GM18498 (cell line): ENCODE data around the gene AMPH.
"Not testable (repeated sequence)": the region's sequence is repeated elsewhere in the genome, so short reads cannot be mapped to it uniquely, and the experiment has no call there.

Source experiments
- ATAC-seq: cut with Tn5 transposase; IDR thresholded peaks from one replicate; pipeline ENCODE4 v1.9.1; 2021; ENCODE audit warnings: mild to moderate bottlenecking, moderate library complexity; ENCODE audit not compliant: unreplicated experiment

AMPH gene

DNA sequence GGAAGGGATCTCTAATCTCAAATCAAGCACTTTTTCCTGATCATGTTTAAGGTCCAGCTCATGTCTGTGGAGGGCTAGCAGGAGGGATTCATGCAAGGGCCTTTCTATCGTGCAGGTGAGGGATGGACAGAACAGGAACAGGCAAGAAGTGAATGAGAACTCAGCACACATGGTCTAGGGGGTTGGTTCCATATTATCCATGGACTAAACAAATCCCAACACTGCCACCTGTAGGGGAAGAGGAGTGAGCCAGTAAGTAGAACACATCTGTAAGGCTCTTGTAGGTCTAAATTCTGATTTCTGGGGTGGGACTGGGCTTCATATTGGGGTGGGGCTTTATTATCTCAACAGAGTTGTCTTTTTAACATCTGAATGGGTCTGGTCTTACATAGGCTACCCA is 219.8 kb downstream of the AMPH start:
- ATAC-seq: no peak

- no peak for ATAC-seq
Observed at GRCh38 chr7:38410056-38410455, 221.1 kb downstream of the AMPH start.

GRCh38 chr7:38409531-38409930 is 221.6 kb downstream of the AMPH start:
- ATAC-seq: no peak

DNA sequence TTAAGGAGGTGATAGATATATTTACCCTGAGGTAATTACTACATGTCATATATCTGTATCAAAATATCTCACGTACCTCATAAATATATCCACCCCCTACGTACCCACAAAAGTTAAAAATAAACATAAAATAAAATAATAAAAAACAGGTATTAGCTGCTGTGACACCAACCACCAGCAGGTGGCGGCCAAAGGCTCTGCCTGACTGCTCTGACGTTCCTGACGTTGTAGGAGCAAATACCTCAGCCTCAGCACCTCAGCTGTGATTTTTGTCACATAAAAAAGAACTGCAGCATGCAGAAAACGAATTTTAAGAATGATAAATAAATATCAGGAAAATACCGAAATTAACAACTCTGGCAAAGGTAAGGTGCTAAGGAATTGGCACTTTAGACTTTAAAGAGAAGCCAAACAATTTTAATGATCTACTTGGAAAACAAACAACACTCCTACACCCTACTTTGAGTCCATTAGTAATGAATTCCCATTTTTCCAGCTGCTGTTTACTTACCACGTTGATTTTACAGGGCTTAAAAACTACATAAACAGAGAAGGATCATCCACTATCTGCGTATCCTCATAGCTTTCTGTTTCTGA is 232.3 kb downstream of the AMPH start:
- peak; percentile 72 for ATAC-seq

DNA sequence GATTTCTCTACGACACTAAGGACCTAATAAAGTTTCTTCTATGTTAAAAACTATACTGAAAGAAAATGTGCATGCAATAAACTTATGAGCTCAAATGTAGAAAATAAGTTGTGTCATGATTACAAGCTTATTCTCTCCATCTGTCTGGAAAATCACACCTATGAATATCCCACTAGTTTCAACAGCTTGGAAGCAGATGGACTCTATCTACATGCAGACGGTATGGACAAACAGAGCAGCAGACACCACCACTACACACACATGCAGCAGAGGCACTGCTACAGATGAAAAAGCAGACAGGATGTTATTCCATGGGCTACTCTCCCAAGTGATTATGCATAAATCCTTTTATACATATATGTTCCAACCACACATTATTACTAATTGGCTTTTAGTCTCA is 234.3 kb downstream of the AMPH start:
- no peak for ATAC-seq

GRCh38 chr7:38395921-38396552 is 235.1 kb downstream of the AMPH start:
- ATAC-seq: not testable (repeated sequence)

DNA sequence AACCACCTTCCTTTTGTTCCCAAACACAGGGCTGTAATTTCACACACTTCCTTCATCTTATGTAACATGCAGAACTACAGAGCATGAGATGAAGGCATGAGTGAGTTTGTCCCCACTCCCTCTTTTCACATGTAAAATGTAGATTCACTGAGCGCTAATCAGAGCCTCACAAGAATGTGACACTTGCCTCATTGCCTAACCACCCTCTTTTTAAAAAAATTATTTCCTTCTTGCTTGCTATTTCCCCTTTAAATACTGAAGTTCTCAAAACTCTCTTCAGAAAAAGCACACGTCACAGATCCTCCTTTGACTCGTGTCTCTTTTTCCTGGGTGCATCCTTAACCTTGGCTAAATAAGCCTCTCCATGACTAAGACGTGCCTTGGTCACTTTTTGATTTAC is 236.5 kb downstream of the AMPH start:
- ATAC-seq: no peak

- ATAC-seq: peak; percentile 83
Observed at GRCh38 chr7:38393874-38394273, 237.3 kb downstream of the AMPH start.

- ATAC-seq: no peak
Observed at GRCh38 chr7:38391751-38392150, 239.4 kb downstream of the AMPH start.

- no peak for ATAC-seq
Observed at GRCh38 chr7:38385682-38386081, 245.5 kb downstream of the AMPH start.

DNA sequence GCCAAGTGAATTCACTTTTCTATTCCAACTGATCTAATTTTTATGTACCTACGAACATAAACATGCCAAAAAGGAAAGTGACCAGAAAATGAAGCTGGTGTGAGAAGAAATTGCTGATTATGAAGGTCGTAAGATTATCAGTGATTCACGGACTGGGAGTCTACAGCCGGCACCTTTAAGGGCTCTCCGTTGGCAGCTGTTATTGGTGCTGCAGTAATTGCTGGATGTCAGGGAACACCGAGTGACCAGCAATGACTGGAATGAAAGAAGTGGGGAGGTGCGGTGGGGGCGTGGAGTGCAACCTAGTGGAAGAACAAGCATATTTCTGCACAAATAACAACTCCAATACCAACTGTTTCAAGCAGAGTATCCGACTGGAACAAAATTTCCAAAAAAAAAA is 247.9 kb downstream of the AMPH start:
- ATAC-seq: no peak

- no peak for ATAC-seq
Observed at GRCh38 chr7:38382684-38383083, 248.5 kb downstream of the AMPH start.

DNA sequence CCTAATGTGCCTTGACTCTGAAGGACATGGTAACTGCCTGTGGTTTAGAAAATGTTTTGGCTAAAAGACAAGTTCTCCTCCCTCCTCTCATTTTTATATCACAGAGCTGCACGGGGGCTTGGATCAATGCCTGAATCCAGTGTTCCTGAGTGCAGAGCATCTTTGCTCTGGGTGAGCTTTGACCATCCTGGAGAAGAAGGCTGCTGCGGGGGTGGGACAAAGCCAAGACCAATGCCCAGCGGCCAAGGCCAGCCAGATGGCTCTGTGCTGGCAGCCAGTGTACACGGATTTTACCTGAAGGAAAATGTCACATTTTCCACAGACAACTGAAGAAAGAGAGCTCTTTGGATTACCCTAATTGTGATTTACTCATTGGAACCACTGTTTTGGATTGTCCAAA is 255.7 kb downstream of the AMPH start:
- ATAC-seq: no peak

DNA sequence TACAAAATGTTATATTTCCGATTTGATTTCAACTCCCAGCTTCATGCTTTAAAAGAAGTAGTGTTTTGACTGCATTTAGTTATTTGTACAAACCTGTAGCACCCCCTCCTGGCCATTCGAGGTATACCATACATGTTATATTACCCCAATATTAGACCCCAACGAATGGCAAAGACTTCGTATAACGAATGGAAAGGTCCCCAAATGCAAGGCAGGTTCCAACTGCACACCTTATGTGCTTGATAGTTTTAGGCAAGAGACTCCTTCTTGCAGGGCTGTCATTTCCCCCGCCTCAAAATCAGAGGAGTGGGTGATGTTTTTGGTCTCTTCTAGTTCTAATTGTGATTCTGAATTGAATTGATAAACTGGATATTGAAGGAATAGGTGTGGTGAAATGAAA is 256.7 kb downstream of the AMPH start:
- ATAC-seq: no peak

DNA sequence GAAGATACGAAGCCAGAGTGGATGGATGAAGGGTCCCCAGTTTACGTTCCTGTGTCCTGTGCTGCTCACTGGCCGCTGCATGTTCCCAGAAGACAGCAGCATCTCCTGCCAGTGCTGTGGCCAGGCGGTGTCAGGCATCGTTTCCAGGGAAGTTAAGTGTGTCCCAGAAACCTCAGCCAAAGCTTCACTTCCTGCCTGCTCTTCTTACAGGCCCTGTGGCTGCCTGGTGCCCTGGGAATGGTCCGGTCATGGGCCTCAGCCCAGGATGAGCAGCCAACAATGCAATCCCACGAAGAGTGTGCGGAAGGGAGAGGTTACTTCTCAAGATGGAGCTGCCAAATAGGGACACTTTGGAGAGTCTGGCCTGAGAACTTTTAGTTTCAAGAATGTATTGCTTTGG is 258.0 kb downstream of the AMPH start:
- no peak for ATAC-seq

DNA sequence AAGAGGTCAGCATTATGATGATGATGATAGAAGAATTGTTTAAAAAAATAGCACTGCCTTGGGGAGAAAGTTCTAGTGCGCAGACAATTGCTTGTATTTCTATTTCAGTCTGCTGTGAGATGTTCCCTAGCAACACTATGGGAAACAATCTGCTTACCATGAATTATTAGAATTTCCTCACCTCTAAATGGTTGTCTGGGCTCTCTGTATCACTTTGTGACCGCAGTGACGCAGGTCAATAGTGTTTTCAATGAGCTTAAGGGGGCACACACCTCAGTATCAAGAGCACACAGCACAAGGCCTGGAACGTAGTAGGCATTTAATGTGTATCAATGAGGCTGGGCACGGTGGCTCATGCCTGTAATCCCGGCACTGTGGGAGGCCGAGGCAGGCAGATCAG is 258.9 kb downstream of the AMPH start:
- ATAC-seq: no peak

DNA sequence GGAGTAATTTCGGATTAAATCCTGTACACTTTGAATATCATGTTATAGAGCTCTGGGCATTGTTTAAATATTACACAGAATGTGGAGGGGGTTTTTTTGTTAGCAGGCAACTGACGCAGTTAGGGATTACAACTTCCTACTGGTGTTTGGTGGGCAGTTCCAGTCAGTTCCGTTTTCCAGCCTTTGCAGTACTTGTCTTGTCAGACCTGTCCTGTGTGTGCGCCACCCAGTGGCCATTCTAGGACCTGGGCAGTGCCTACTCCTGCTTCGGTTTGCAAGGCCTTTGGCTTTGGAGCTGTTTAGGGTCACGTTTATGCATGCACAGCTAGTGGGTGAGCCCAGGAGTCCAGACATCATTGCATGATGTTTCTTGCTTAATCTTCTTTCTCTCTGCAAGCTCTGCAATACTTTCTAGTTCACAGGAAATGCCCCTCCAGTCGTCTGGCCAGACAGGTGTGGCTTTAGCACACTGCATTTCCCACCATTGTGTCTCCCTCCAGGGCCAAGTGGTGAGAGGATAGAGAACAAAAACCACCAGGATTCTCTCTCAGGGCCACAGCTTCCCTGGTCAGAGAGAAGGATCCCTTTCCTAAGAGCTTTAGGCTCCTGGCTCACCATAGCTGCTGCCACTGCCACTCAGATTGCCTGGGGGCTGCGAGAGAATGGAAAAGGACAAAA is 261.2 kb downstream of the AMPH start:
- peak; percentile 75 for ATAC-seq

- ATAC-seq: peak; percentile 48
Observed at GRCh38 chr7:38368191-38368605, 263.0 kb downstream of the AMPH start.

DNA sequence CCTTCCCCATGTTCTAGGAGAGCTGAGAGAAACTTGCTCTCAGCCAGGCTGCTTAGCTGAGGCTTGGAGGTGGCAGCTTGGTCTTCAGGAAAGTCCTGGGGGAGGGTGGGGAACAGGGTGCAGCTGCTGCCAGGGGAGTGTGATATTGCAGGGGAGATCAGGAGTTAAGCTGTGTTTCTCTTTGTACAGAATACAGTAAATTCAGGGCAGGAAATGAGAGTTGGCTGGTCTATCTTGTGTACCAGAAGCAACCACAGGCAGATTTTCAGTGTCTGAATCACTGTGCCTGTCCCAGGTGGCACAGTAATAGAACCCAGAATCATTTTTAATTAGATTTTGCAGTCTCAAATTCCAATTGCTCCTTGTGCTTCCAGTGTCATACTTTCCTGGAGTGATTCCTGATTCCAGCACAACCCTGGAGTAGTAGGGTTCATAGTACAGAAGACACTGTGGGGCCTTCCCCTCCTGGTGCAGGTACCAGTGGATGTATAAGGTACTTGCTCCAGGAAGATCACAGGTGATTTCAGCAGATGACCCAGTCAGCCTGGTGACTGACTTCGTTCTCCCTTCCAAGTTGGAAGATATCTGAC is 263.8 kb downstream of the AMPH start:
- ATAC-seq: peak; percentile 71

GRCh38 chr7:38363379-38363778 is 267.8 kb downstream of the AMPH start:
- ATAC-seq: peak; percentile 31

DNA sequence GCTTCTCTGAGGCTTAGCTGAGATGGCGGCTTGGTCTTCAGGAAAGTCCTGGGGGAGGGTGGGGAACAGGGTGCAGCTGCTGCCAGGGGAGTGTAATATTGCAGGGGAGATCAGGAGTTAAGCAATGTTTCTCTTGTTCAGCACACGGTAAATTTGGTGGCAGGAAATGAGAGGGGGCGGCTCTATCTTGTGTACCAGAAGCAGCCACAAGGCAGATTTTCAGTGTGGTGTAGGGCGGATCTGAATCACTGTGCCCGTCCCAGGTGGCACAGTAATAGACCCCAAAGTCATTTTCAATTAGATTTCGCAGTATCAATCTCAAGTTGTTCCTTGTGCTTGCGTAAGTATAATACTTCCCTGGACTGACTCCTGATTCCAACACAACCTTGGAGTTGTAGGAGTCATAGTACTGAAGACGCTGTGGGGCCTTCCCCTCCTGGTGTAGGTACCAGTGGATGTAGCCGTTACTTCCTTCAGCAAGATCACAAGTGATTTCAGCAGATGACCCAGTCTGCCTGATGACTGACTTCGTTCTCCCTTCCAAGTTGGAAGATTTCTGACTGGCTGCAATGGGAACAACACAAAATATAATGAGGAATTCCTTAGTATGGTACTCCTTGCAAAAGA is 268.4 kb downstream of the AMPH start:
- peak; percentile 41 for ATAC-seq

- no peak for ATAC-seq
Observed at GRCh38 chr7:38360776-38361175, 270.4 kb downstream of the AMPH start.
